ENCODE results near the gene RUSC1.
"Not testable (repeated sequence)": the region's sequence is repeated elsewhere in the genome, so short reads cannot be mapped to it uniquely, and the experiment has no call there.

Gene RUSC1

GRCh38 chr1:155320661-155321617 lies at the start of gene RUSC1:
Gene RUSC1, plus strand, starts transcription at chr1:155320894. Its CDS starts 880 bp downstream, at chr1:155321774.
- peak; percentile 82 for DNase-seq (ENCODE audit: low read depth, low spot score)

GRCh38 chr1:155272466-155273342 lies 48.0 kb upstream of the RUSC1 start:
- DNase-seq (ENCODE audit: low read depth, low spot score): no peak

- DNase-seq (ENCODE audit: low read depth, low spot score): peak; percentile 98
Observed at GRCh38 chr1:155273343-155274245, 47.1 kb upstream of the RUSC1 start, which contains the start of gene CLK2. Gene CLK2, minus strand, starts transcription at chr1:155273504. Its CDS starts 2,527 bp downstream, at chr1:155270977.

- peak; percentile 98 for DNase-seq (ENCODE audit: low read depth, low spot score)
Observed at GRCh38 chr1:155277070-155277901, 43.4 kb upstream of the RUSC1 start, which contains the start of gene HCN3. Gene HCN3, plus strand, starts transcription at chr1:155277463. Its CDS starts 128 bp downstream, at chr1:155277591.

- DNase-seq (ENCODE audit: low read depth, low spot score): peak; percentile 95
Observed at GRCh38 chr1:155277902-155278688, 42.6 kb upstream of the RUSC1 start.

- no peak for DNase-seq (ENCODE audit: low read depth, low spot score)
Observed at GRCh38 chr1:155278689-155279160, 42.0 kb upstream of the RUSC1 start.

GRCh38 chr1:155279268-155279667 lies 41.4 kb upstream of the RUSC1 start:
- DNase-seq (ENCODE audit: low read depth, low spot score): no peak

- no peak for DNase-seq (ENCODE audit: low read depth, low spot score)
Observed at GRCh38 chr1:155282488-155283091, 38.1 kb upstream of the RUSC1 start.

- DNase-seq (ENCODE audit: low read depth, low spot score): no peak
Observed at GRCh38 chr1:155284476-155284875, 36.2 kb upstream of the RUSC1 start.

- no peak for DNase-seq (ENCODE audit: low read depth, low spot score)
Observed at GRCh38 chr1:155285063-155285462, 35.6 kb upstream of the RUSC1 start.

- no peak for DNase-seq (ENCODE audit: low read depth, low spot score)
Observed at GRCh38 chr1:155285631-155286044, 35.1 kb upstream of the RUSC1 start.

GRCh38 chr1:155286544-155286943 lies 34.1 kb upstream of the RUSC1 start:
- no peak for DNase-seq (ENCODE audit: low read depth, low spot score)

- DNase-seq (ENCODE audit: low read depth, low spot score): no peak
Observed at GRCh38 chr1:155287987-155288543, 32.6 kb upstream of the RUSC1 start.

- DNase-seq (ENCODE audit: low read depth, low spot score): not testable (repeated sequence)
Observed at GRCh38 chr1:155291006-155291405, 29.7 kb upstream of the RUSC1 start.

- no peak for DNase-seq (ENCODE audit: low read depth, low spot score)
Observed at GRCh38 chr1:155293086-155293749, 27.5 kb upstream of the RUSC1 start.

- DNase-seq (ENCODE audit: low read depth, low spot score): peak; percentile 23
Observed at GRCh38 chr1:155294520-155295182, 26.0 kb upstream of the RUSC1 start.
